GM23248 (cell line): ENCODE measurements around the gene UBE2QL1.

Experiments
- EZH2 ChIP-seq: fragments of 200-600 bp; sonication (generic); IDR thresholded peaks from 2 replicates; pipeline ENCODE4 v1.6.1; 2018; ENCODE audit warnings: antibody characterized with exemption, mild to moderate bottlenecking; ENCODE audit not compliant: insufficient read depth, poor library complexity, severe bottlenecking
- EZH2phosphoT487 ChIP-seq: fragments of 200-600 bp; sonication (generic); IDR thresholded peaks from 2 replicates; pipeline ENCODE4 v1.6.1; 2018; ENCODE audit warnings: antibody characterized with exemption, moderate library complexity, mild to moderate bottlenecking, low read depth; ENCODE audit not compliant: insufficient read depth

DNA sequence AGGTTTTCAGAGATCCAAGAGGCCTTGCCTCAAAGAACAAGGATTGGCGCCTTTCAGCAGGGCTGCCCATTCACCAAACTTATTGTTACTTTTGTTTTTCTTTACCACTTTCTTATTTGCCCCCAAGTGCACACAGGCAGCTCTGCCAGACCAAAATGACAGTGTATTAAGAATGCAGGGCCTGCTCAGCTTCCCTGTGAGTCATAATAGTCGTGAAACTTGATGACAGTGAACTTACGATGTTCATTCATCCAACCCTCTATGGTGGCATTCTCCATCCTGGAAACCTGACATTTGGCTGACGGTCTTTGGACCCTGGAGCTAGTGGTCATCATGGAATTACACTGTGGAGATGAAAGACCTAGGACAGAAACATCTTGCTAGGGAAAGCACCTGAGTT is 44.3 kb downstream of the UBE2QL1 start:
- no peak for TF ChIP-seq EZH2
- TF ChIP-seq EZH2phosphoT487 = no peak
